Activated CD4-positive, alpha-beta T cell treated with anti-CD3 and anti-CD28 coated beads, Interleukin-2, amount 10 ng/mL, durations not matched to agents 7 days and 5 days (primary cell): ENCODE data around the gene ANKS1A. TPM values are rescaled to one million over a fixed set of nuclear protein-coding genes. Genes with fewer than 3 reads are reported as not detected.
"Not testable (repeated sequence)": the region's sequence is repeated elsewhere in the genome, so short reads cannot be mapped to it uniquely, and the experiment has no call there.

ENCODE experiments used
- CTCF ChIA-PET: fragments of 350-600 bp; sonication (Branson Sonifier 250); formaldehyde crosslinking; loops from one replicate; lab custom pipeline; 2021; ENCODE audit warnings: antibody characterized with exemption; lab: Charles Lee
- POLR2A ChIA-PET: fragments of 350-600 bp; sonication (Branson Sonifier 250); formaldehyde crosslinking; loops from one replicate; lab custom pipeline; 2021; ENCODE audit warnings: antibody characterized with exemption; lab: Charles Lee
- DNase-seq: peaks from one replicate; pipeline ENCODE4 v3.0.0-alpha.2; 2020
- H3K27ac Mint-ChIP-seq: one replicate; pipeline ENCODE4 v1.8.0; 2021; ENCODE audit warnings: mild to moderate bottlenecking, moderate library complexity, mixed read lengths
- H3K27me3 Mint-ChIP-seq: one replicate; pipeline ENCODE4 v1.8.0; 2021; ENCODE audit warnings: mixed read lengths
- H3K36me3 Mint-ChIP-seq: one replicate; pipeline ENCODE4 v1.8.0; 2021; ENCODE audit warnings: low read depth, mixed read lengths
- H3K4me1 Mint-ChIP-seq: one replicate; pipeline ENCODE4 v1.8.0; 2021; ENCODE audit warnings: mixed read lengths
- H3K4me3 Mint-ChIP-seq: one replicate; pipeline ENCODE4 v1.8.0; 2021; ENCODE audit warnings: mild to moderate bottlenecking, moderate library complexity, mixed read lengths
- H3K9me3 Mint-ChIP-seq: one replicate; pipeline ENCODE4 v1.8.0; 2021; ENCODE audit warnings: mixed read lengths
- total RNA-seq, 2 experiments: library from RNA; stranded (reverse); gene quantifications; one replicate each; pipeline ENCODE4 v1.2.3, GENCODE V29; 2021

Gene ANKS1A
- total RNA-seq, 2 experiments from 2014 or later, result 8.4 to 8.8 TPM

GRCh38 chr6:35108309-35108885, 219.3 kb downstream of the ANKS1A start:
- DNase-seq, result no peak
- Mint-ChIP-seq H3K4me3 (no peak overlapping the region), H3K4me1 (no peaks in the 10 kb centered on the region), H3K27me3 (peaks cover 8% of the 10 kb centered on the region), H3K36me3 (no peaks in the 10 kb centered on the region), H3K27ac (no peak overlapping the region), H3K9me3 (no peaks in the 10 kb centered on the region)
- ChIA-PET CTCF (interaction anchor here (1.4 kb wide), 1 partner anchor 13 kb away, joined by 4 read pairs; no protein-coding TSS in a partner anchor), POLR2A (no interaction called here)

- H3K27ac Mint-ChIP-seq, result no peak overlapping the region
- peaks cover 8% of the 10 kb centered on the region for H3K27me3 Mint-ChIP-seq
- ChIA-PET POLR2A (no interaction called here), CTCF (interaction anchor here (1.3 kb wide), 1 partner anchor 13 kb away, joined by 4 read pairs; no protein-coding TSS in a partner anchor)
- no peaks in the 10 kb centered on the region for H3K36me3 Mint-ChIP-seq
- no peaks in the 10 kb centered on the region for H3K4me1 Mint-ChIP-seq
- peaks cover 2% of the 10 kb centered on the region for H3K9me3 Mint-ChIP-seq
- no peak overlapping the region for H3K4me3 Mint-ChIP-seq
- DNase-seq, result no peak
Measured at GRCh38 chr6:35120746-35121145, 231.7 kb downstream of the ANKS1A start.

GRCh38 chr6:35124356-35124755, 235.3 kb downstream of the ANKS1A start:
- H3K4me1 Mint-ChIP-seq, result no peaks in the 10 kb centered on the region
- no peak overlapping the region for H3K27ac Mint-ChIP-seq
- DNase-seq, result no peak
- no peak overlapping the region for H3K4me3 Mint-ChIP-seq
- peaks cover 2% of the 10 kb centered on the region for H3K9me3 Mint-ChIP-seq
- CTCF ChIA-PET, result interaction anchor here (0.7 kb wide), 1 partner anchor 933 kb away, joined by 4 read pairs; no protein-coding TSS in a partner anchor
- H3K36me3 Mint-ChIP-seq, result no peaks in the 10 kb centered on the region
- POLR2A ChIA-PET, result no interaction called here
- H3K27me3 Mint-ChIP-seq, result peaks cover 27% of the 10 kb centered on the region

- no peak for DNase-seq
- Mint-ChIP-seq H3K27ac (no peak overlapping the region), H3K27me3 (peaks cover 37% of the 10 kb centered on the region), H3K4me3 (no peak overlapping the region), H3K36me3 (no peaks in the 10 kb centered on the region), H3K4me1 (no peaks in the 10 kb centered on the region), H3K9me3 (no peaks in the 10 kb centered on the region)
- POLR2A ChIA-PET, result no interaction called here
- CTCF ChIA-PET, result interaction anchor here (0.7 to 1.3 kb wide), 2 partner anchors 20 to 354 kb away, joined by 3 read pairs; no protein-coding TSS in a partner anchor
Measured at GRCh38 chr6:35128042-35128441, 239.0 kb downstream of the ANKS1A start.

GRCh38 chr6:35128496-35128895, 239.4 kb downstream of the ANKS1A start:
- Mint-ChIP-seq H3K4me3 (no peak overlapping the region), H3K27ac (no peak overlapping the region), H3K4me1 (no peaks in the 10 kb centered on the region), H3K27me3 (peaks cover 37% of the 10 kb centered on the region), H3K36me3 (no peaks in the 10 kb centered on the region), H3K9me3 (no peaks in the 10 kb centered on the region)
- ChIA-PET POLR2A (no interaction called here), CTCF (interaction anchor here (0.7 to 1.3 kb wide), 2 partner anchors 20 to 354 kb away, joined by 3 read pairs; no protein-coding TSS in a partner anchor)
- DNase-seq, result no peak

GRCh38 chr6:35136185-35136584, 247.1 kb downstream of the ANKS1A start:
- ChIA-PET CTCF (no interaction called here), POLR2A (no interaction called here)

GRCh38 chr6:35138191-35138590, 249.1 kb downstream of the ANKS1A start:
- Mint-ChIP-seq H3K27me3 (peaks cover 28% of the 10 kb centered on the region), H3K4me1 (peaks cover 17% of the 10 kb centered on the region)
- H3K36me3 Mint-ChIP-seq, POLR2A ChIA-PET, H3K9me3 Mint-ChIP-seq, H3K4me3 Mint-ChIP-seq, H3K27ac Mint-ChIP-seq, DNase-seq: not testable (repeated sequence)
- CTCF ChIA-PET, result interaction anchor here (0.6 kb wide), 1 partner anchor 397 kb away, joined by 3 read pairs; no protein-coding TSS in a partner anchor

More at GRCh38 chr6:35136185-35136584, 247.1 kb downstream of the ANKS1A start:
- DNase-seq, result no peak
- no peaks in the 10 kb centered on the region for H3K9me3 Mint-ChIP-seq
- no peak overlapping the region for H3K27ac Mint-ChIP-seq
- peaks cover 10% of the 10 kb centered on the region for H3K4me1 Mint-ChIP-seq
- H3K4me3 Mint-ChIP-seq, result no peak overlapping the region
- peaks cover 25% of the 10 kb centered on the region for H3K27me3 Mint-ChIP-seq
- H3K36me3 Mint-ChIP-seq, result no peaks in the 10 kb centered on the region

- POLR2A ChIA-PET, result no interaction called here
Measured at GRCh38 chr6:35139470-35139869, 250.4 kb downstream of the ANKS1A start.

GRCh38 chr6:35139924-35140638, 251.0 kb downstream of the ANKS1A start:
- CTCF ChIA-PET, result interaction anchor here (0.7 to 1.8 kb wide), 10 partner anchors 10 to 788 kb away, joined by 3 to 9 read pairs (median 3); no protein-coding TSS in a partner anchor
- POLR2A ChIA-PET, result no interaction called here
- H3K36me3 Mint-ChIP-seq, result no peaks in the 10 kb centered on the region
- H3K4me1 Mint-ChIP-seq, result peaks cover 17% of the 10 kb centered on the region
- H3K4me3 Mint-ChIP-seq, result no peak overlapping the region
- no peaks in the 10 kb centered on the region for H3K9me3 Mint-ChIP-seq
- peak; percentile 49 for DNase-seq
- H3K27ac Mint-ChIP-seq, result no peak overlapping the region
- peaks cover 28% of the 10 kb centered on the region for H3K27me3 Mint-ChIP-seq

More at GRCh38 chr6:35139470-35139869, 250.4 kb downstream of the ANKS1A start:
- Mint-ChIP-seq H3K9me3 (no peaks in the 10 kb centered on the region), H3K36me3 (no peaks in the 10 kb centered on the region), H3K4me1 (peaks cover 17% of the 10 kb centered on the region), H3K4me3 (no peak overlapping the region), H3K27ac (no peak overlapping the region), H3K27me3 (peaks cover 28% of the 10 kb centered on the region)
- DNase-seq, result no peak
- CTCF ChIA-PET, result interaction anchor here (0.7 to 1.8 kb wide), 9 partner anchors 9 to 787 kb away, joined by 3 to 9 read pairs (median 3); no protein-coding TSS in a partner anchor

- Mint-ChIP-seq H3K36me3 (no peaks in the 10 kb centered on the region), H3K4me3 (no peak overlapping the region), H3K27ac (no peak overlapping the region), H3K4me1 (peaks cover 17% of the 10 kb centered on the region), H3K9me3 (no peaks in the 10 kb centered on the region), H3K27me3 (peaks cover 28% of the 10 kb centered on the region)
- ChIA-PET POLR2A (no interaction called here), CTCF (interaction anchor here (1.1 to 1.8 kb wide), 7 partner anchors 10 to 156 kb away, joined by 3 to 9 read pairs (median 3); no protein-coding TSS in a partner anchor)
- no peak for DNase-seq
Measured at GRCh38 chr6:35140639-35141006, 251.6 kb downstream of the ANKS1A start.

Other genes starting within 250 kb of the ANKS1A start
- 10 to 100 TPM; 68.0 to 72.0 TPM for gene ILRUN, start 192.5 kb upstream of the ANKS1A start, total RNA-seq
- gene SNRPC, start 131.8 kb upstream of the ANKS1A start, total RNA-seq, result 100 to 1,000 TPM; 124 to 146 TPM
- gene BLTP3A, start 97.2 kb upstream of the ANKS1A start, total RNA-seq, result 10 to 100 TPM; 11.4 to 13.8 TPM
- gene TAF11, start 1.2 kb upstream of the ANKS1A start, total RNA-seq, result 10 to 100 TPM; 29.8 to 30.2 TPM